Measurements from ENCODE around the gene KRT23. TPM values are rescaled to one million over a fixed set of nuclear protein-coding genes. Genes with fewer than 3 reads are reported as not detected.

Gene KRT23
- total RNA-seq, 1 experiment from 2014 or later: not detected

DNA sequence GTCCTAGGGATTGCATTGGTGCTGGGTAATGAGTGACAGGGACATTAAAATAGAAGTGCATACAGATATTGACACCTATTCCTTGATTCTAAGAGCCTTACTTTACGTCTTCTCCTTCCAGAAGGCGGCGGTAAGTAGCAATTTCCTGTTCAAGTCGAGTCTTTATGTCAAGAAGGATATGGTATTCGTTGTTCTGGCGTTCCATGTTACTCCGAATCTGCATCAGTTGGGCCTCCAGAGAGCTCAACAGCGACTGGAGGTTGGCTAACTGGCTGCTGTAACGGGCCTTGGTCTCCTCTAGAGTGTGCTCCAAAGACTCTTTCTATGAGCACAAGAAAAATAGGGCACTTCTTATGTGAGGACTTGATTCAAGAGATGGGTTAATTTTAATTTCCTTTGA lies 59.4 kb downstream of the KRT23 start:
- no peaks in the 10 kb centered on the region for H3K36me3 ChIP-seq (ENCODE audit: low read depth)
- H4K20me1 ChIP-seq (ENCODE audit: insufficient read depth): no peaks in the 10 kb centered on the region
- H3K4me1 ChIP-seq (replicated peaks; ENCODE audit: insufficient read depth): no peaks in the 10 kb centered on the region
- CTCF ChIA-PET: no interaction called here
- intact Hi-C loops (cut with micrococcal nuclease; ENCODE audit: unreplicated experiment): no loop called here
- BruUV-seq (replicated peaks): no TSS peak
- TF ChIP-seq, protein P1, sequence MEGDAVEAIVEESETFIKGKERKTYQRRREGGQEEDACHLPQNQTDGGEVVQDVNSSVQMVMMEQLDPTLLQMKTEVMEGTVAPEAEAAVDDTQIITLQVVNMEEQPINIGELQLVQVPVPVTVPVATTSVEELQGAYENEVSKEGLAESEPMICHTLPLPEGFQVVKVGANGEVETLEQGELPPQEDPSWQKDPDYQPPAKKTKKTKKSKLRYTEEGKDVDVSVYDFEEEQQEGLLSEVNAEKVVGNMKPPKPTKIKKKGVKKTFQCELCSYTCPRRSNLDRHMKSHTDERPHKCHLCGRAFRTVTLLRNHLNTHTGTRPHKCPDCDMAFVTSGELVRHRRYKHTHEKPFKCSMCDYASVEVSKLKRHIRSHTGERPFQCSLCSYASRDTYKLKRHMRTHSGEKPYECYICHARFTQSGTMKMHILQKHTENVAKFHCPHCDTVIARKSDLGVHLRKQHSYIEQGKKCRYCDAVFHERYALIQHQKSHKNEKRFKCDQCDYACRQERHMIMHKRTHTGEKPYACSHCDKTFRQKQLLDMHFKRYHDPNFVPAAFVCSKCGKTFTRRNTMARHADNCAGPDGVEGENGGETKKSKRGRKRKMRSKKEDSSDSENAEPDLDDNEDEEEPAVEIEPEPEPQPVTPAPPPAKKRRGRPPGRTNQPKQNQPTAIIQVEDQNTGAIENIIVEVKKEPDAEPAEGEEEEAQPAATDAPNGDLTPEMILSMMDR (conservative IDR thresholded peaks at IDR 0.05): no peak
- TF ChIP-seq EZH2 (IDR thresholded peaks at IDR 0.05; ENCODE audit: low read depth): no peak
- POLR2A ChIA-PET (ENCODE audit: unreplicated experiment): no interaction called here
- no peak overlapping the region for H3K27ac ChIP-seq
- H3K4me3 ChIP-seq: no peak overlapping the region
- no peaks in the 10 kb centered on the region for H3K9me2 ChIP-seq (ENCODE audit: insufficient read depth)
- no peaks in the 10 kb centered on the region for H3K9me3 ChIP-seq (ENCODE audit: insufficient read depth, low read depth)
- no peaks in the 10 kb centered on the region for H3F3A ChIP-seq (ENCODE audit: insufficient read depth, low read depth)
- no peaks in the 10 kb centered on the region for H3K79me2 ChIP-seq (ENCODE audit: low read depth)
- H3K27me3 ChIP-seq (ENCODE audit: insufficient read depth, low read depth): no peaks in the 10 kb centered on the region
- no peak for DNase-seq
- H3K4me2 ChIP-seq: no peak overlapping the region
- no peak overlapping the region for H2AFZ ChIP-seq

DNA sequence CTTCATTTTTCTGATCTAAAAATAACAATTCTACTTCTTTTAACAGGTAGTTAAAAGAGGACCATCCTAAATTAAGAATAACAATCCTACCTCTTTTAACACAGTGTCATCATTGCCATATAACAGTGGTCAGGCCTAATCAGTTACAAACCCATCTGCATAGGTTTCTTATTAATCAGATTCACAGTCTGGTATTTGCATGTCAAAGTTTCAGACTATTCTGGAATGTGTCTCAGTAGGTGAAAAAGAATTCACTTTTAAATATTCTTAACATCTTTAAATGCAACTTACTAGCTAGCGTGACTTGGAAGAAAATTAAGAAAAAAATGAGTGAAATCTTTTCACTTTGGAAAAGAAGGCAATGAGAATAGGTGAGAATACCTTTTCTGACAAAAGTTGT lies 63.6 kb downstream of the KRT23 start:
- H3K79me2 ChIP-seq (ENCODE audit: low read depth): no peaks in the 10 kb centered on the region
- no peak overlapping the region for H3K27ac ChIP-seq
- TF ChIP-seq, protein P1 (conservative IDR thresholded peaks at IDR 0.05): no peak
- no peak for TF ChIP-seq EZH2 (IDR thresholded peaks at IDR 0.05; ENCODE audit: low read depth)
- no peaks in the 10 kb centered on the region for H3K4me1 ChIP-seq (replicated peaks; ENCODE audit: insufficient read depth)
- no peaks in the 10 kb centered on the region for H4K20me1 ChIP-seq (ENCODE audit: insufficient read depth)
- no peak overlapping the region for H2AFZ ChIP-seq
- intact Hi-C loops (cut with micrococcal nuclease; ENCODE audit: unreplicated experiment): no loop called here
- no peaks in the 10 kb centered on the region for H3K9me3 ChIP-seq (ENCODE audit: insufficient read depth, low read depth)
- H3K4me3 ChIP-seq: no peak overlapping the region
- no peaks in the 10 kb centered on the region for H3K27me3 ChIP-seq (ENCODE audit: insufficient read depth, low read depth)
- BruUV-seq (replicated peaks): no TSS peak
- no peaks in the 10 kb centered on the region for H3K36me3 ChIP-seq (ENCODE audit: low read depth)
- DNase-seq: no peak
- H3K9me2 ChIP-seq (ENCODE audit: insufficient read depth): no peaks in the 10 kb centered on the region; the same call in 1 of the 2 replicates
- no peak overlapping the region for H3K4me2 ChIP-seq
- H3F3A ChIP-seq (ENCODE audit: insufficient read depth, low read depth): no peaks in the 10 kb centered on the region
- POLR2A ChIA-PET (ENCODE audit: unreplicated experiment): no interaction called here
- CTCF ChIA-PET: no interaction called here

- no peaks in the 10 kb centered on the region for H3K4me1 ChIP-seq (replicated peaks; ENCODE audit: insufficient read depth)
- ChIA-PET CTCF (no interaction called here), POLR2A (ENCODE audit: unreplicated experiment) (no interaction called here)
- no peak for DNase-seq
- no peaks in the 10 kb centered on the region for H3K27me3 ChIP-seq (ENCODE audit: insufficient read depth, low read depth)
- no peaks in the 10 kb centered on the region for H3F3A ChIP-seq (ENCODE audit: insufficient read depth, low read depth)
- no peak overlapping the region for H2AFZ ChIP-seq
- no peak overlapping the region for H3K27ac ChIP-seq
- H3K36me3 ChIP-seq (ENCODE audit: low read depth): no peaks in the 10 kb centered on the region
- H3K9me3 ChIP-seq (ENCODE audit: insufficient read depth, low read depth): no peaks in the 10 kb centered on the region
- H3K4me2 ChIP-seq: no peak overlapping the region
- H3K4me3 ChIP-seq: no peak overlapping the region
- intact Hi-C loops (cut with micrococcal nuclease; ENCODE audit: unreplicated experiment): no loop called here
- TF ChIP-seq, protein P1 (conservative IDR thresholded peaks at IDR 0.05): no peak; the same call in 1 of the 2 replicates
- TF ChIP-seq EZH2 (IDR thresholded peaks at IDR 0.05; ENCODE audit: low read depth): no peak
- H3K9me2 ChIP-seq (ENCODE audit: insufficient read depth): no peaks in the 10 kb centered on the region; the same call in 1 of the 2 replicates
- H3K79me2 ChIP-seq (ENCODE audit: low read depth): no peaks in the 10 kb centered on the region
- no peaks in the 10 kb centered on the region for H4K20me1 ChIP-seq (ENCODE audit: insufficient read depth)
- BruUV-seq (replicated peaks): no TSS peak
These were observed 64.2 kb downstream of the KRT23 start for GRCh38 chr17:40873255-40873654.

Other genes starting within 250 kb of the KRT23 start
- gene KRT24, start 233.9 kb downstream of the KRT23 start, total RNA-seq (2021): not detected in 2 replicates
- gene KRT25, start 182.3 kb downstream of the KRT23 start, total RNA-seq (2021): not detected in 2 replicates
- not detected in 2 replicates for gene KRT26, start 165.4 kb downstream of the KRT23 start, total RNA-seq (2021)
- not detected in 2 replicates for gene KRT27, start 155.1 kb downstream of the KRT23 start, total RNA-seq (2021)
- gene KRT28, start 137.7 kb downstream of the KRT23 start, total RNA-seq (2021): not detected in 2 replicates
- 22.5 and 49.4 TPM in 2 replicates for gene KRT10, start 115.0 kb downstream of the KRT23 start, total RNA-seq (2021)
- not detected in 2 replicates for gene KRT12, start 70.4 kb downstream of the KRT23 start, total RNA-seq (2021)
- not detected in 2 replicates for gene KRT20, start 52.4 kb downstream of the KRT23 start, total RNA-seq (2021)
- not detected in 2 replicates for gene KRT39, start 29.3 kb upstream of the KRT23 start, total RNA-seq (2021)
- gene KRT40, start 46.7 kb upstream of the KRT23 start, total RNA-seq (2021): not detected in 2 replicates
- not detected in 2 replicates for gene KRTAP3-3, start 56.5 kb upstream of the KRT23 start, total RNA-seq (2021)
- gene KRTAP3-2, start 62.3 kb upstream of the KRT23 start, total RNA-seq (2021): not detected in 2 replicates
- not detected in 2 replicates for gene KRTAP3-1, start 71.5 kb upstream of the KRT23 start, total RNA-seq (2021)
- not detected in 2 replicates for gene KRTAP1-5, start 89.6 kb upstream of the KRT23 start, total RNA-seq (2021)
- gene KRTAP1-4, start 92.5 kb upstream of the KRT23 start, total RNA-seq (2021): not detected in 2 replicates
- gene KRTAP1-3, start 97.2 kb upstream of the KRT23 start, total RNA-seq (2021): not detected in 2 replicates
- not detected in 2 replicates for gene KRTAP1-1, start 103.8 kb upstream of the KRT23 start, total RNA-seq (2021)
- not detected in 2 replicates for gene KRTAP2-1, start 109.7 kb upstream of the KRT23 start, total RNA-seq (2021)
- not detected in 2 replicates for gene KRTAP2-2, start 117.6 kb upstream of the KRT23 start, total RNA-seq (2021)
- 0.57 TPM in 1 of 2 replicates, not detected in the other for gene KRTAP2-3, start 122.5 kb upstream of the KRT23 start, total RNA-seq (2021)
- not detected in 2 replicates for gene KRTAP2-4, start 128.2 kb upstream of the KRT23 start, total RNA-seq (2021)
- gene KRTAP4-7, start 146.5 kb upstream of the KRT23 start, total RNA-seq (2021): not detected in 2 replicates
- gene KRTAP4-8, start 160.5 kb upstream of the KRT23 start, total RNA-seq (2021): not detected in 2 replicates
- gene KRTAP4-16, start 164.6 kb upstream of the KRT23 start, total RNA-seq (2021): not detected in 2 replicates
- not detected in 2 replicates for gene KRTAP4-9, start 167.7 kb upstream of the KRT23 start, total RNA-seq (2021)
- gene KRTAP4-11, start 180.7 kb upstream of the KRT23 start, total RNA-seq (2021): not detected in 2 replicates
- gene KRTAP4-12, start 186.5 kb upstream of the KRT23 start, total RNA-seq (2021): not detected in 2 replicates
- gene KRTAP4-6, start 202.9 kb upstream of the KRT23 start, total RNA-seq (2021): not detected in 2 replicates
- not detected in 2 replicates for gene KRTAP4-5, start 212.2 kb upstream of the KRT23 start, total RNA-seq (2021)
- gene KRTAP4-4, start 223.1 kb upstream of the KRT23 start, total RNA-seq (2021): not detected in 2 replicates
- gene KRTAP4-3, start 230.6 kb upstream of the KRT23 start, total RNA-seq (2021): not detected in 2 replicates
- gene KRTAP4-2, start 240.6 kb upstream of the KRT23 start, total RNA-seq (2021): not detected in 2 replicates
- gene KRTAP4-1, start 247.3 kb upstream of the KRT23 start, total RNA-seq (2021): not detected in 2 replicates